Panc1 (cell line): ENCODE results near the gene ESAM. TPM values are rescaled to one million over a fixed set of nuclear protein-coding genes. Genes with fewer than 3 reads are reported as not detected.

Experiments
- ATAC-seq: fragments of 200-7000 bp; cut with Tn5 transposase; 2 replicates; pipeline ENCODE4 v1.9.1; 2020; ENCODE audit warnings: mild to moderate bottlenecking, moderate library complexity
- BruUV-seq: library from RNA; stranded (reverse); fragments of 400-500 nt; replicated peaks from 2 replicates; lab custom pipeline; 2021; lab: Mats Ljungman, UMichigan
- CTCF ChIA-PET: fragments of 300-600 bp; sonication (Branson Sonifier 250); formaldehyde crosslinking; loops from one replicate; lab custom pipeline; 2022; ENCODE audit warnings: antibody characterized with exemption; lab: Charles Lee
- POLR2A ChIA-PET: fragments of 300-600 bp; sonication (Branson Sonifier 250); formaldehyde crosslinking; loops from one replicate; lab custom pipeline; 2022; ENCODE audit warnings: antibody characterized with exemption; lab: Charles Lee
- DNase-seq: peaks from one replicate; pipeline ENCODE4 v3.0.0-alpha.2; 2010; ENCODE audit warnings: low read depth, low spot score
- H3K27ac ChIP-seq: 2 replicates; pipeline ENCODE4 v1.5.1; 2011; ENCODE audit warnings: mild to moderate bottlenecking, low read length, inconsistent platforms
- H3K27me3 ChIP-seq: fragments of 200-500 bp; sonication (Bioruptor generic); 2 replicates; pipeline ENCODE4 v1.6.0; 2014; ENCODE audit warnings: low read length, inconsistent platforms; ENCODE audit not compliant: control insufficient read depth, insufficient read depth
- H3K36me3 ChIP-seq: fragments of 200-500 bp; sonication (Bioruptor generic); 2 replicates; pipeline ENCODE4 v1.5.1; 2014; ENCODE audit warnings: inconsistent platforms, mild to moderate bottlenecking, low read length, moderate library complexity; ENCODE audit not compliant: control insufficient read depth, insufficient read depth
- H3K4me1 ChIP-seq: 2 replicates; pipeline ENCODE4 v1.5.1; 2011; ENCODE audit warnings: inconsistent platforms, mild to moderate bottlenecking, low read length, moderate library complexity; ENCODE audit not compliant: control insufficient read depth, insufficient read depth
- H3K4me3 ChIP-seq, 2 experiments: 2 replicates each; pipeline ENCODE4 v1.5.1; 2011 to 2012; ENCODE audit warnings: low read depth in 2 of 2, low read length in 2 of 2, mild to moderate bottlenecking in 2 of 2, inconsistent platforms in 1 of 2, moderate library complexity in 1 of 2
- H3K9me3 ChIP-seq: fragments of 200-500 bp; sonication (Bioruptor generic); 2 replicates; pipeline ENCODE4 v1.5.1; 2014; ENCODE audit warnings: low read depth, mild to moderate bottlenecking, inconsistent platforms, low read length, moderate library complexity; ENCODE audit not compliant: control insufficient read depth, insufficient read depth
- POLR2AphosphoS5 ChIP-seq: IDR thresholded peaks from 2 replicates; pipeline ENCODE4 v1.6.1; 2012; ENCODE audit warnings: mild to moderate bottlenecking, low read depth, low read length, moderate library complexity
- SIN3A ChIP-seq: IDR thresholded peaks from 2 replicates; pipeline ENCODE4 v1.6.1; 2012; ENCODE audit warnings: low read depth, mild to moderate bottlenecking, low read length, moderate library complexity, borderline replicate concordance; ENCODE audit not compliant: insufficient read depth
- TCF7L2 ChIP-seq: IDR thresholded peaks from 2 replicates; pipeline ENCODE4 v1.6.1; 2011; ENCODE audit warnings: mild to moderate bottlenecking, low read depth, low read length, inconsistent platforms
- in situ Hi-C: cut with HindIII; loops from 2 replicates; pipeline ENCODE4 v1.10.0; 2016; ENCODE audit warnings: low sequenced_read_pairs, low pct_unique_long_range_greater_than_20kb
- intact Hi-C: fragments of 100-400 bp; cut with micrococcal nuclease; formaldehyde crosslinking; loops from one replicate; pipeline ENCODE4 v1.10.0; 2022; ENCODE audit not compliant: unreplicated experiment
- total RNA-seq: library from RNA; stranded (reverse); gene quantifications from one replicate; pipeline ENCODE4 v1.2.1, GENCODE V29; 2021; ENCODE audit not compliant: unreplicated experiment
- TF ChIP-seq, protein P1 (sequence below): fragments of 450-650 bp; IDR thresholded peaks from 2 replicates; pipeline ENCODE4 v1.5.1; 2017; ENCODE audit warnings: mild to moderate bottlenecking
- TF ChIP-seq, protein P2 (sequence below), 2 experiments: IDR thresholded peaks; 2 replicates each; pipeline ENCODE4 v1.6.1; 2011 to 2012; ENCODE audit warnings: low read depth in 2 of 2, control low read depth in 1 of 2, low read length in 1 of 2, mild to moderate bottlenecking in 1 of 2, moderate library complexity in 1 of 2; ENCODE audit not compliant: insufficient read depth in 1 of 2

The ESAM gene
- total RNA-seq, 1 experiment from 2014 or later = 1.6 TPM

- CTCF ChIA-PET = interaction anchor here (0.6 to 1.3 kb wide), 5 partner anchors 12 to 1666 kb away, joined by 3 to 7 read pairs (median 3); no protein-coding TSS in a partner anchor
- intact Hi-C loops = loop anchor here (5.0 kb wide), 1 partner anchor 79 kb away; no protein-coding TSS in a partner anchor
- POLR2A ChIA-PET = no interaction called here
- no peaks in the 10 kb centered on the region for H3K9me3 ChIP-seq
- ATAC-seq = peak; percentile 58
- peak overlapping the region; percentile 48 to 80 for H3K4me3 ChIP-seq
- H3K27ac ChIP-seq = no peak overlapping the region
- peaks cover 31% of the 10 kb centered on the region for H3K27me3 ChIP-seq
- no peaks in the 10 kb centered on the region for H3K36me3 ChIP-seq
- in situ Hi-C loops = no loop called here
- H3K4me1 ChIP-seq = peaks cover 4% of the 10 kb centered on the region; the same call in 1 of the 2 replicates
- DNase-seq = no peak
- TF ChIP-seq, protein P1, sequence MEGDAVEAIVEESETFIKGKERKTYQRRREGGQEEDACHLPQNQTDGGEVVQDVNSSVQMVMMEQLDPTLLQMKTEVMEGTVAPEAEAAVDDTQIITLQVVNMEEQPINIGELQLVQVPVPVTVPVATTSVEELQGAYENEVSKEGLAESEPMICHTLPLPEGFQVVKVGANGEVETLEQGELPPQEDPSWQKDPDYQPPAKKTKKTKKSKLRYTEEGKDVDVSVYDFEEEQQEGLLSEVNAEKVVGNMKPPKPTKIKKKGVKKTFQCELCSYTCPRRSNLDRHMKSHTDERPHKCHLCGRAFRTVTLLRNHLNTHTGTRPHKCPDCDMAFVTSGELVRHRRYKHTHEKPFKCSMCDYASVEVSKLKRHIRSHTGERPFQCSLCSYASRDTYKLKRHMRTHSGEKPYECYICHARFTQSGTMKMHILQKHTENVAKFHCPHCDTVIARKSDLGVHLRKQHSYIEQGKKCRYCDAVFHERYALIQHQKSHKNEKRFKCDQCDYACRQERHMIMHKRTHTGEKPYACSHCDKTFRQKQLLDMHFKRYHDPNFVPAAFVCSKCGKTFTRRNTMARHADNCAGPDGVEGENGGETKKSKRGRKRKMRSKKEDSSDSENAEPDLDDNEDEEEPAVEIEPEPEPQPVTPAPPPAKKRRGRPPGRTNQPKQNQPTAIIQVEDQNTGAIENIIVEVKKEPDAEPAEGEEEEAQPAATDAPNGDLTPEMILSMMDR = peak; percentile 39; the same call in 1 of the 2 replicates
- TF ChIP-seq POLR2AphosphoS5 = no peak
- no TSS peak for BruUV-seq
Measured at GRCh38 chr11:124745835-124746620, 16.1 kb downstream of the ESAM start.

- H3K27ac ChIP-seq = no peak overlapping the region
- in situ Hi-C loops (no loop called here), intact Hi-C loops (loop anchor here (5.0 kb wide), 1 partner anchor 78 kb away; no protein-coding TSS in a partner anchor)
- peaks cover 34% of the 10 kb centered on the region for H3K27me3 ChIP-seq
- H3K4me1 ChIP-seq = peaks cover 8% of the 10 kb centered on the region
- H3K4me3 ChIP-seq = peak overlapping the region in 1 of 2 experiments; percentile 80; a peak in 1 of 4 replicates
- no peaks in the 10 kb centered on the region for H3K36me3 ChIP-seq
- CTCF ChIA-PET = interaction anchor here (0.8 kb wide), 1 partner anchor 19 kb away, joined by 3 read pairs; no protein-coding TSS in a partner anchor
- no TSS peak for BruUV-seq
- no peaks in the 10 kb centered on the region for H3K9me3 ChIP-seq
- TF ChIP-seq TCF7L2 (no peak), POLR2AphosphoS5 (no peak), SIN3A (no peak)
- TF ChIP-seq, protein P2, sequence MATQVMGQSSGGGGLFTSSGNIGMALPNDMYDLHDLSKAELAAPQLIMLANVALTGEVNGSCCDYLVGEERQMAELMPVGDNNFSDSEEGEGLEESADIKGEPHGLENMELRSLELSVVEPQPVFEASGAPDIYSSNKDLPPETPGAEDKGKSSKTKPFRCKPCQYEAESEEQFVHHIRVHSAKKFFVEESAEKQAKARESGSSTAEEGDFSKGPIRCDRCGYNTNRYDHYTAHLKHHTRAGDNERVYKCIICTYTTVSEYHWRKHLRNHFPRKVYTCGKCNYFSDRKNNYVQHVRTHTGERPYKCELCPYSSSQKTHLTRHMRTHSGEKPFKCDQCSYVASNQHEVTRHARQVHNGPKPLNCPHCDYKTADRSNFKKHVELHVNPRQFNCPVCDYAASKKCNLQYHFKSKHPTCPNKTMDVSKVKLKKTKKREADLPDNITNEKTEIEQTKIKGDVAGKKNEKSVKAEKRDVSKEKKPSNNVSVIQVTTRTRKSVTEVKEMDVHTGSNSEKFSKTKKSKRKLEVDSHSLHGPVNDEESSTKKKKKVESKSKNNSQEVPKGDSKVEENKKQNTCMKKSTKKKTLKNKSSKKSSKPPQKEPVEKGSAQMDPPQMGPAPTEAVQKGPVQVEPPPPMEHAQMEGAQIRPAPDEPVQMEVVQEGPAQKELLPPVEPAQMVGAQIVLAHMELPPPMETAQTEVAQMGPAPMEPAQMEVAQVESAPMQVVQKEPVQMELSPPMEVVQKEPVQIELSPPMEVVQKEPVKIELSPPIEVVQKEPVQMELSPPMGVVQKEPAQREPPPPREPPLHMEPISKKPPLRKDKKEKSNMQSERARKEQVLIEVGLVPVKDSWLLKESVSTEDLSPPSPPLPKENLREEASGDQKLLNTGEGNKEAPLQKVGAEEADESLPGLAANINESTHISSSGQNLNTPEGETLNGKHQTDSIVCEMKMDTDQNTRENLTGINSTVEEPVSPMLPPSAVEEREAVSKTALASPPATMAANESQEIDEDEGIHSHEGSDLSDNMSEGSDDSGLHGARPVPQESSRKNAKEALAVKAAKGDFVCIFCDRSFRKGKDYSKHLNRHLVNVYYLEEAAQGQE (IDR thresholded peaks at IDR 0.05; ENCODE audit: insufficient read depth in 1 of 2, low read depth in 2 of 2, low read length in 1 of 2) = no peak
- TF ChIP-seq, protein P1 = no peak
- POLR2A ChIA-PET = no interaction called here
- DNase-seq = no peak
- no peak for ATAC-seq
Measured at GRCh38 chr11:124745270-124745834, 16.7 kb downstream of the ESAM start.
